Rectal smooth muscle tissue (tissue), 1 donor: ENCODE results near the gene ZNF740.
"Not testable (repeated sequence)": the region's sequence is repeated elsewhere in the genome, so short reads cannot be mapped to it uniquely, and the experiment has no call there.

Experiments
- H3K27ac ChIP-seq: one replicate; pipeline ENCODE4 v1.7.0; 2013; ENCODE audit warnings: low read depth, low read length, inconsistent platforms
- H3K27me3 ChIP-seq: one replicate; pipeline ENCODE4 v1.7.0; 2013; ENCODE audit warnings: low read length; ENCODE audit not compliant: control insufficient read depth, insufficient read depth
- H3K36me3 ChIP-seq: one replicate; pipeline ENCODE4 v1.7.0; 2013; ENCODE audit warnings: low read length; ENCODE audit not compliant: control insufficient read depth, insufficient read depth
- H3K4me1 ChIP-seq: one replicate; pipeline ENCODE4 v1.7.0; 2013; ENCODE audit warnings: low read length; ENCODE audit not compliant: control insufficient read depth, insufficient read depth
- H3K4me3 ChIP-seq: one replicate; pipeline ENCODE4 v1.7.0; 2013; ENCODE audit warnings: low read length
- H3K9ac ChIP-seq: one replicate; pipeline ENCODE4 v1.7.0; 2013; ENCODE audit warnings: low read length

The ZNF740 gene

GRCh38 chr12:53161119-53161911 is 19.2 kb upstream of the ZNF740 start:
- Histone ChIP-seq H3K27me3 (no peaks in the 10 kb centered on the region), H3K27ac (no peak overlapping the region), H3K4me3 (no peak overlapping the region), H3K4me1 (peaks cover 2% of the 10 kb centered on the region), H3K36me3 (no peaks in the 10 kb centered on the region), H3K9ac (no peak overlapping the region)

GRCh38 chr12:53163008-53163407 is 17.5 kb upstream of the ZNF740 start:
- H3K9ac ChIP-seq, H3K27me3 ChIP-seq, H3K4me1 ChIP-seq, H3K4me3 ChIP-seq, H3K36me3 ChIP-seq, H3K27ac ChIP-seq: not testable (repeated sequence)

GRCh38 chr12:53166837-53167236 is 13.7 kb upstream of the ZNF740 start:
- Histone ChIP-seq H3K9ac (no peak overlapping the region), H3K4me1 (peaks cover 2% of the 10 kb centered on the region), H3K36me3 (no peaks in the 10 kb centered on the region), H3K4me3 (no peak overlapping the region), H3K27me3 (no peaks in the 10 kb centered on the region), H3K27ac (no peak overlapping the region)

GRCh38 chr12:53169644-53170043 is 10.9 kb upstream of the ZNF740 start:
- peaks cover 6% of the 10 kb centered on the region for H3K4me1 ChIP-seq
- H3K9ac ChIP-seq, result no peak overlapping the region
- H3K27ac ChIP-seq, result no peak overlapping the region
- H3K36me3 ChIP-seq, result no peaks in the 10 kb centered on the region
- no peaks in the 10 kb centered on the region for H3K27me3 ChIP-seq
- no peak overlapping the region for H3K4me3 ChIP-seq

GRCh38 chr12:53170215-53170614 is 10.3 kb upstream of the ZNF740 start:
- H3K4me1 ChIP-seq, result peaks cover 6% of the 10 kb centered on the region
- no peaks in the 10 kb centered on the region for H3K36me3 ChIP-seq
- H3K9ac ChIP-seq, result no peak overlapping the region
- H3K27me3 ChIP-seq, result no peaks in the 10 kb centered on the region
- no peak overlapping the region for H3K27ac ChIP-seq
- no peak overlapping the region for H3K4me3 ChIP-seq

GRCh38 chr12:53170876-53171724 is 9.4 kb upstream of the ZNF740 start:
- Histone ChIP-seq H3K27ac (no peak overlapping the region), H3K27me3 (no peaks in the 10 kb centered on the region), H3K9ac (no peak overlapping the region), H3K4me1 (peaks cover 6% of the 10 kb centered on the region), H3K4me3 (no peak overlapping the region), H3K36me3 (no peaks in the 10 kb centered on the region)

- Histone ChIP-seq H3K9ac (no peak overlapping the region), H3K4me3 (peak overlapping the region; percentile 9), H3K27ac (peak overlapping the region; percentile 41), H3K36me3 (no peaks in the 10 kb centered on the region), H3K27me3 (no peaks in the 10 kb centered on the region), H3K4me1 (peaks cover 6% of the 10 kb centered on the region)
Observed at GRCh38 chr12:53171725-53172329, 8.7 kb upstream of the ZNF740 start.

GRCh38 chr12:53172352-53172751 is 8.2 kb upstream of the ZNF740 start:
- Histone ChIP-seq H3K4me1 (peaks cover 6% of the 10 kb centered on the region), H3K27ac (peak overlapping the region; percentile 45), H3K4me3 (no peak overlapping the region), H3K36me3 (no peaks in the 10 kb centered on the region), H3K9ac (no peak overlapping the region), H3K27me3 (no peaks in the 10 kb centered on the region)

GRCh38 chr12:53173085-53173715 is 7.3 kb upstream of the ZNF740 start:
- Histone ChIP-seq H3K27ac (no peak overlapping the region), H3K9ac (no peak overlapping the region), H3K4me1 (peaks cover 6% of the 10 kb centered on the region), H3K27me3 (no peaks in the 10 kb centered on the region), H3K36me3 (no peaks in the 10 kb centered on the region), H3K4me3 (no peak overlapping the region)

GRCh38 chr12:53174881-53175491 is 5.5 kb upstream of the ZNF740 start:
- peaks cover 10% of the 10 kb centered on the region for H3K4me1 ChIP-seq
- no peaks in the 10 kb centered on the region for H3K36me3 ChIP-seq
- H3K4me3 ChIP-seq, result no peak overlapping the region
- no peaks in the 10 kb centered on the region for H3K27me3 ChIP-seq
- H3K27ac ChIP-seq, result no peak overlapping the region
- H3K9ac ChIP-seq, result no peak overlapping the region

- H3K36me3 ChIP-seq, result peaks cover under 1% of the 10 kb centered on the region
- H3K4me1 ChIP-seq, result peaks cover 16% of the 10 kb centered on the region
- no peak overlapping the region for H3K4me3 ChIP-seq
- no peak overlapping the region for H3K9ac ChIP-seq
- H3K27me3 ChIP-seq, result no peaks in the 10 kb centered on the region
- no peak overlapping the region for H3K27ac ChIP-seq
Observed at GRCh38 chr12:53176750-53177149, 3.8 kb upstream of the ZNF740 start.

- not testable (repeated sequence) for H3K9ac ChIP-seq, H3K36me3 ChIP-seq, H3K4me3 ChIP-seq, H3K27ac ChIP-seq, H3K27me3 ChIP-seq
- peaks cover 18% of the 10 kb centered on the region for H3K4me1 ChIP-seq
Observed at GRCh38 chr12:53177447-53177846, 3.1 kb upstream of the ZNF740 start.
